Measurements from ENCODE around the gene HOATZ.

HOATZ gene

DNA sequence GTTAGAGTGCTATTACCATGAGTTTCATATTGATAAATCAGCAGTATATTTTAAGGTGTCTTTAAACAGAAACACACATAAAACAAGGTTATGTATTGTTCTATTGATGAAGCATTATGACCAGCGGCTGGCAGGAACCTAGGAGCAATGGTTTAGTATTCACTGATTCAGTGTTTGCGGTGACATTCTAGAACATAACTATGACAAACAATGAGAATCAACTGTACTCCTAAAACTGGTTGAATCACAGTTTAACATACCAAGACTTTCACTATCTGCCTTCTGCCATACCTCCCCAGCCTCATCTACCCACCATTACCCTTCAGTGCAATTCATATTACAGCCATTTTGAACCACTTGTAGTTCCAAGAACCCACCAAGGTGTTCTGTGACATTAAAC lies 8.8 kb downstream of the HOATZ start:
- no peak for DNase-seq

DNA sequence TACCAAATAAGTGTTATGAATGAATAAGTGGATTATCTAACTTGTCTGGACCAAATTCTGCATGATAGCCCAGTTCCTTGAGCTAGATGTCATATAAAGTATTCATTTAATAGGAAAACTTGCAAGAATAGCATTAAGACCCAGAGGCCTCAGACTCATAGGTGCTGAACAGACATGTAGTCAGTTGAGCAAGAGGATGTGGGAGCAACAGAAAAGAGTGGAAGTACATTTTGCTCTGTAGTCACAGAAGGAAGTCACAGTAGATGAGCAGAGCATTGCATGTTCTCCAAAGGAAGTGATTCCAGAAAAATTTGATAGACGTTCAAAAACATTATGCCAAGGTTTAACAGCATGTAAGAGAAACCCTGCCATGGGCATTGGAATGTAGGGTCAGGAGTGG lies 9.5 kb downstream of the HOATZ start:
- no peak for DNase-seq

- DNase-seq, result no peak
These were observed 10.9 kb downstream of the HOATZ start for GRCh38 chr11:111525456-111525855.

DNA sequence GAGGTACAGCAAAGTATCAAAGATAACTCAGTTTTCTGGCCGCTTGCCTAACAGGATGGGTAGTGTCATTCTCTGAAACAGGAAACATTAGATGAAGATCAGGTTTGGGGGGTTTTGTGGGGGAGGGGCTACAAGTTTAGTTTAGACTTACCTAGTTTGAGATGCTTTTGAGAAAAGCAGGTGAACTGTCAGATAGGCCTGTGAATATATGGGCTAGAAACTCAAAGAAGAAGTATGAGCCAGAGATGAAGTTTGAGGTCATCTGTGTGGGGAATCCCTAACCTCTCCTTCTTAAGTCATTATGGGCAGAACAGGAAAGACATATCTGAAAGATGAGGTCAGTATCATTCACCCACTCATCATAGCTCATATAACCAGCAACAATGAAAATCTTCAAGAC lies 11.9 kb downstream of the HOATZ start:
- no peak for DNase-seq

GRCh38 chr11:111527279-111527678 lies 12.7 kb downstream of the HOATZ start:
- DNase-seq, result no peak

- DNase-seq, result no peak
These were observed 14.0 kb downstream of the HOATZ start for GRCh38 chr11:111528557-111528956.

DNA sequence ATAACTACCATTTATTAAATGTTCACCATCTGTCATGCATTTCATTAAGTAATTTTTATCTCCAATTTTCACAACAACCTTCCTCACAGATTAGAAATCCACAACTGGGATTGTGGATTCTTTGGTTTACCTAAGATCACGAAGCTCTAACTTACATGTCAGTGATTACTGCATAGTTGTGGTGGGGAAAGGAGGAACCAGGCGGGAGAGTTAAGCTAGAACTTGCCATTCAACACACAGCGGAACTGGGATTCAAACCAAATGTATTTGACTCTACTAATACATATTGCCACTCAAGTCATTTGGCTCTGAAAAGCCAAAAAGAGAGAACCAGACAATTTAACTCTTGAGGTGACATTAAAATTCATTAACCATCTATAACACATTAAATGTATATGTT lies 15.5 kb downstream of the HOATZ start:
- DNase-seq, result no peak

- DNase-seq, result no peak
These were observed 16.6 kb downstream of the HOATZ start for GRCh38 chr11:111531136-111531535.

- DNase-seq, result no peak
These were observed 17.2 kb downstream of the HOATZ start for GRCh38 chr11:111531687-111532364.

DNA sequence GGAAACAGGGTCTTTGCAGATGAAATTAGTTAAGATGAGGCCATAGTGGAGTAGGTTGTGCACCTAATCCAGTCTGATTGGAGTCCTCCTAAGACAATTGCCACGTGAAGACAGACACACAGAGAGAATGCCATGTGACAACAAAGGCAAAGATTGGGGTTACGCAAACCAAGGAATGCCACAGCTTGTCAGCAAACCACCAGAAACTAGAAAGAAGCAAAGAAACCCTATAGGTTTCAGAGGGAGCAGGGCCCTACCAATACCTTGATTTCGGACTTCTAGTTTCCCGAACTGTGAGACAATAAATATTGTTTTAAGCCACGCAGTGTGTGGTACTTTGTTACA lies 17.8 kb downstream of the HOATZ start:
- DNase-seq, result no peak

GRCh38 chr11:111535281-111535680 lies 20.7 kb downstream of the HOATZ start:
- no peak for DNase-seq

DNA sequence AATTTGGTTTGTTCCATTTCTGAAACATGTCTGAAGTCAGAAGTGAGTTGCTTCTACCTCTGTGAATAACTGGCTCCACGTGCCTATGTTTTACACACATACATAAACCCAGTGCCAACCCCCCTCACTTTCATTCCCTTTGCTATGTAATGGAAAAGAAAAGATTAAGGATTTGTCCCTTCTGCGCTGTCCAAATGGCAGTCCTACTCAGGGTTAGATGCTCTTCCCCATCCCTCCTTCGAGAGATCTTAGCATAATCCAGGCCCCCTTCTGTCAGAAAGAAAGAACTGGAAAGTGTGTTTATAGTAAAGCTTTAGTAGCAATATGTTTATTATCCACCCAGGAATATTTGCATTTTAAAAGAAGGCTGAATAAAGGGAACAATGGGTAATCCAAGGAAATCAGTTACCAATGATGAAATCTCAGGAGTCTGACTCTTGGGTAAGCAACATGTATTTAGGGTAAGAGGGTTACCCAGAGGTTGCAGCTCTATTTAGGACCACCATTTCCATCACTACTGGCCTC lies 22.8 kb downstream of the HOATZ start:
- DNase-seq, result no peak

DNA sequence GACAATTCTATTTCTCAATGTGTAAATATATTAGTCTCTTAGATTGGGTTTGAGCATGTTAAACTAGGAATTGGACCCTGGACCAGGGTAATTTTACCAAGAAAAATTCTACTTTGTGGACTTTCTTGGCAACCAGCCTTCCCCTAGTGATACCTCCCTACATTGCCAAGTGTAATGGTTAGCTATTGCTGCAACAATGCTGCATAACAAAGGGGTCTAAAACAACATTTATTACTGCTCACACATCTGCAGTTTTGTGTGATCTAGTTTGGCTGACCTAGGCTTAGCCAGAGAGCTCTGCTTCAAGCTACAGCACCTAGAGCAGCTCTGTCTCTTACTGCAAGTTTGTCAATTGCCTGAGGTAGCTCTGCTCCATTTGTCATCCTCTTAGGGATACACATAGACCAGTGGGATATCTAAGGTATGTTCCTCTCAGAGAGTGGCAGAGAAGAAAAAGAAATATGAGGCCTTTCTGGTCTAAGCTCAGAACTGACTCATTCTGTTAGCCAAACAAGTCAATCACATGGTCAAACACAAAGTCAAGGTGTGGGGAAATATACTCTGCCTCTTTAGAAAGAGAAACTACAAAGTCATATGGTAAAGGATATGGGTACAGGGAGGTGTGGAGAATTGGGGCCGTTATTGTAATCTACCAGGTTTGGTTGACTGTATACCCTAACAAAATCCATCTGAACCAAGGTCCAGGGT lies 24.0 kb downstream of the HOATZ start:
- no peak for DNase-seq

GRCh38 chr11:111539426-111540113 lies 25.0 kb downstream of the HOATZ start:
- DNase-seq, result no peak

- no peak for DNase-seq
These were observed 25.7 kb downstream of the HOATZ start, which contains the start of gene LAYN for GRCh38 chr11:111540114-111540936. LAYN (plus strand) TSS chr11:111540720; CDS start chr11:111540844, 124 bp downstream.

DNA sequence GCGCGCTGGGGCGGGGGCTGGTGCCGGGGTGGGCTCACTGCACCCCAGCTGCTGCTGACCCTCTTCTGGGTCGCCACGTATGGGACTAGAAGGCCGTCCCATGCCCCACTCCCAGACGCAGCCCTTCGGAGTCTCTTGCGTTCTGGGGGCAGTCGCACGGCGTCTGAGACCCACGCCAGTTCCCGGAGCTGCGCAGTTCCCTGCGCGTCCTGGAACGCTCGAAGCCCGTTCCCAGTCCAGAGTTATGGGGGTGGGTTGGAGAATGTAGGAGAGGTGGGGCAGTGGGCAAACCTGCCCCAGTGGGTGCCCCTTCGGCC lies 26.3 kb downstream of the HOATZ start:
- no peak for DNase-seq

DNA sequence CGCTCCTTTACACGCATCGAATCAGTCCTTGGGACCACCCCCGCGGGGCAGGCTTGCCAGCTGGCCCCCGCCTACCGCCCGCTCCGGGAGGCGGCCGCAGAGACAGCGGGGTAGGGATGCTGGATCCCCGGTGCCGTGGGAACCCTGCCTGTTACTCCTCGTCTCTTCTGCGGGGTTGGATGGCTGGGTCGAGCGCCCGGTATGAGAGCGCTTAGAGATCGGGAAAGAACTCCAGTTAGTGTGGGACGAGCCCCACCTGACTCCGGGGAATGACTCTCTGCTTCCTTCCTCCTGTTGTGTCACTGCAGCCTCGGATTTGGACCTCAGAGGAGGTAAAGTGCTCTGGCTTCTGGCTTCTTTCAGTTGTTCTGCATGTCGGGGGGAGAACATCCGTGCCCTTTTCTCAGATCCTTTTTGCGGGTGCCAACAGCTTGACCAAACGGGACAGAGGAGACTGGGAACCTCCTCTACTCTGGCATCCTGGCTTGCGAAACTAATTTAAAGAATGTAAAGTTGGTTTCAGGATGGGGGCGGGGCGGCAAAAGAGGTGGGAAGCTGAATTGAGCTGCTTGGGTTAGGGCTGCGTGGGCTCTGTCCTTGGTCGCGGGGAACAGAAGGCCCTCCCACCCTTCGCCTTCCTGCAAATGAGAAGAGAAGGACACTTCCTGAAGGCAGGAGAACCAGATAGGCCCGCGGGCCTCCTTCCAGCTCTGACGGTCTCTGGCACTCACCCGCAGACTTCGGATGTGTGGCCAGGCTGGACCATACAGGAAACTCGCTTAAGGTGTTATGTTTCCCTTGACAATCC lies 26.9 kb downstream of the HOATZ start:
- DNase-seq, result no peak

DNA sequence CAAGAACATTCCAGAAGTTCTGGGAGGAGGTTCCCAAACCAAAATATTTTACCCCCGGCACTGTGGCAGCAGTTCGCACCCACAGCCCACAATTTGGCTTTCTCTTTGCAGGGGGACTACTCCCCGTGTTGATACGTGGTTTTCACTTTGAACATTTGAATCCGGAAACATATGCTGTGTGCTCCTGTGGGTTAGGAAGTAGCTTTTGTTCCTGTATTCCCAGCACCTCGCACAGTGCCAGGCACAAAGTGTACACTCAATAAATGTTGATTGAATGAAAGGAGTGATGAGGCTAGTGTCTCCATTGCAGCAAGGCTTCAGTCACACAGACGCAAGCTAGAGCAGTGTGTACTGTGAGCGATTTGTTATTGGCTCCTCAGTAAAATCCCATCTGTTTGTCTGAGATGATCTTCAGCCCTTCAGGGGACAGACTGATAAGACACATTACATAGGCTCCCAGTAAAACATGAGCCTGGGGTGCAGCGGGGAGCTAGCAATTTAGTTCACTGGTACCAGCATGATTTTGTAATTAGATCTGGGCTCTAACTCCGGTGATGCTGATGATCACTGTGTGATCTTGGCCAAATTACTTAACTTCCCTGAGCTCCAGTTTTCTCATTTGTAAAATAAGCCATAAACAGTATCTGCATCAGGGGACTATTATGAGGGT lies 28.2 kb downstream of the HOATZ start:
- no peak for DNase-seq

DNA sequence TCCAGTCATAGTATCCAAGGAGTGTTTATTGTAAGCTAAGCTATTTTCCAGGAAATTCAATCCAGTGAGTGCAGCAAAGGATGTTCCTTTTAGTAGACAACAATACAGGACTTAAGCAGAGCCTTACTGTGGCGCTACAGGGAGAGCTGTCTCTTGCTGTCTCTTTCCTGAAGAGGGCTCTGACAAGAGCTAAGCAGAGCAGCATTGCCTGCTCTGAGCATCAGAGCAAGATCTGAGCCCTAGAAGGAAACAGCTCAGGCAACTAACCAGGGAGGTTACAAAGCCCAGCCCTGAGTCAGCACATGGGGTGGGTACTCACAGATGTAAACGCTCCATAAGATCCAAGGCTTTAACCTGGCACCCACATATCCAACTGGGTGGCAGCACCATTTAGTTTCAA lies 33.9 kb downstream of the HOATZ start:
- DNase-seq, result no peak

GRCh38 chr11:111549196-111549868 lies 34.8 kb downstream of the HOATZ start:
- DNase-seq, result no peak

DNA sequence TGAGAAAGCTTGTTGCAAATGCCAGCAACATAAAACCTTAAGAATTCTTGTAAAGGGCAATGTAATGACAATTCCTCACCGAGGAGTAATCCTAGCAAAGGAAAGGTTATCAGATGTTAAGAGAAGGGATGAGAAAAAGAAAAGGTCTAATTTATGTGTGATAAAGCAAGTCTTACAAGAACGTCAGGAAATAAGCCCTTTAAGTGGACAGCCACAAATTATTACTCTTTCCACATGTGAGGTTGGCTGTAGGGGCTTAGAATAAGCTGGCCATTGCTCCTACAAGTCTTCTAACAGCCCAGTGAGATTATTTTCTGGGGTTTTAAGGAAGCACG lies 35.3 kb downstream of the HOATZ start:
- DNase-seq, result no peak

All from NCI-H2107 (cell line).